Cardiac muscle cell (in vitro differentiated cells and primary cell): ENCODE measurements around the gene EVI2B. TPM values are rescaled to one million over a fixed set of nuclear protein-coding genes. Genes with fewer than 3 reads are reported as not detected.
"Not testable (repeated sequence)": the region's sequence is repeated elsewhere in the genome, so short reads cannot be mapped to it uniquely, and the experiment has no call there.

Experiments
- DNase-seq, 2 donors: peaks; one replicate each; pipeline versions ENCODE4 v3.0.0 to v3.0.0-alpha.2; 2010 to 2017; ENCODE audit warnings: low read depth in 1 of 2, low spot score in 1 of 2
- H3K27ac ChIP-seq: fragments of 200-600 bp; sonication (generic); 2 replicates; pipeline ENCODE4 v1.5.1; 2016
- H3K27me3 ChIP-seq: fragments of 200-600 bp; sonication (generic); 2 replicates; pipeline ENCODE4 v1.6.0; 2016; ENCODE audit warnings: control low read depth
- H3K36me3 ChIP-seq: fragments of 200-600 bp; sonication (generic); 2 replicates; pipeline ENCODE4 v1.5.1; 2016; ENCODE audit warnings: control low read depth
- H3K4me1 ChIP-seq: fragments of 200-600 bp; sonication (generic); 2 replicates; pipeline ENCODE4 v1.8.1; 2017; ENCODE audit warnings: low read depth, mild to moderate bottlenecking, mixed run types
- H3K4me3 ChIP-seq: fragments of 200-600 bp; sonication (generic); 2 replicates; pipeline ENCODE4 v1.5.1; 2016; ENCODE audit warnings: mild to moderate bottlenecking
- H3K9me3 ChIP-seq: fragments of 200-600 bp; sonication (generic); 2 replicates; pipeline ENCODE4 v1.5.1; 2017; ENCODE audit warnings: low read depth, mild to moderate bottlenecking, control low read depth
- polyA plus RNA-seq: library from polyadenylated mRNA; unstranded; fragments of >200 nt; fragmentation: Nextera tagmentation; extraction: Ambion mirVana; gene quantifications from 2 replicates; pipeline ENCODE4 v1.2.1, GENCODE V29; 2016
- total RNA-seq: library from RNA; depleted of rRNA; stranded (reverse); fragments of >200 nt; gene quantifications from 2 replicates; pipeline ENCODE4 v1.2.3, GENCODE V29; 2016
- TF ChIP-seq, protein P1 (sequence below): IDR thresholded peaks from 2 replicates; pipeline ENCODE4 v1.5.1; 2012; ENCODE audit warnings: low read depth, mild to moderate bottlenecking, low read length

The EVI2B gene
- total and polyA plus RNA-seq, 2 experiments from 2014 or later, result 0.42 TPM; not detected in 1

DNA sequence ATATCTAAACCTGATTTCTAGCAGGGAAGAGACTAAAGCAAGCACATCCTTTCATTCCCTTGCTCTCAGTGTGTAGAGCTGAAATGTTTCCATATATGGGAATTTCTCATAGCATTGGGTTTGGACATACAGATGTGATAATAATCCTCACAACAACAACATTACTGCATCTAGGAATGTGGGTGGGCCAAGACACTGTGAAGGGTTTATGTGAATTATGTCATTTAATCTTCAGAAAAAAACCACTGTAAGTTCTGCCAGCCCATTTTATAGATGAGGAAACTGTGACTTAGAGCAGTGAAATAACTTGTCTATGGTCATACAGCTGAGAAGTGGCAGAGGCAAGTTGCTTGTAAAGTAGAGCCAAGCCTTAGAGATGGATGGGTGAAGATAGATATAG, 22.0 kb downstream of the EVI2B start:
- Histone ChIP-seq H3K27me3 (no peaks in the 10 kb centered on the region), H3K27ac (no peak overlapping the region), H3K4me1 (no peaks in the 10 kb centered on the region), H3K9me3 (no peaks in the 10 kb centered on the region), H3K4me3 (no peak overlapping the region), H3K36me3 (no peaks in the 10 kb centered on the region)
- peak in 1 of 2 donors; percentile 31 for DNase-seq
- TF ChIP-seq, protein P1, sequence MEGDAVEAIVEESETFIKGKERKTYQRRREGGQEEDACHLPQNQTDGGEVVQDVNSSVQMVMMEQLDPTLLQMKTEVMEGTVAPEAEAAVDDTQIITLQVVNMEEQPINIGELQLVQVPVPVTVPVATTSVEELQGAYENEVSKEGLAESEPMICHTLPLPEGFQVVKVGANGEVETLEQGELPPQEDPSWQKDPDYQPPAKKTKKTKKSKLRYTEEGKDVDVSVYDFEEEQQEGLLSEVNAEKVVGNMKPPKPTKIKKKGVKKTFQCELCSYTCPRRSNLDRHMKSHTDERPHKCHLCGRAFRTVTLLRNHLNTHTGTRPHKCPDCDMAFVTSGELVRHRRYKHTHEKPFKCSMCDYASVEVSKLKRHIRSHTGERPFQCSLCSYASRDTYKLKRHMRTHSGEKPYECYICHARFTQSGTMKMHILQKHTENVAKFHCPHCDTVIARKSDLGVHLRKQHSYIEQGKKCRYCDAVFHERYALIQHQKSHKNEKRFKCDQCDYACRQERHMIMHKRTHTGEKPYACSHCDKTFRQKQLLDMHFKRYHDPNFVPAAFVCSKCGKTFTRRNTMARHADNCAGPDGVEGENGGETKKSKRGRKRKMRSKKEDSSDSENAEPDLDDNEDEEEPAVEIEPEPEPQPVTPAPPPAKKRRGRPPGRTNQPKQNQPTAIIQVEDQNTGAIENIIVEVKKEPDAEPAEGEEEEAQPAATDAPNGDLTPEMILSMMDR, result no peak

DNA sequence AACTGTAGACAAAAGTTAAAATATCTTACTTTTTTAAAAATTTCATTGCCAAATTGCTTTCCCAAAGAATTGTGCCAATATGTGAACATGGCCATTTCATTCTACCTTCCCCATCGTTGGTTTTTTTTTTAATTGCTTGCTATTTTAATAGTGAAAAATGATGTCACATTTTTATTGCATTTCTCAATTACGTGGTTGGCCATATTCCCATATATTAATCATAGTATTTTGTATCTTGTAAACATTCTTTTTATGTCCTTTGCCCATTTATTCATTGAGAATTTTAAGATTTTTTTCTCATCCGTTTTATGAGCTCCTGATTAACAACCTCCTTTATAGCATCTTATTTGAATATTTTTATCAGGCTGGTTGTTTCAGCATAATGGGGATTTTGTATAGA, 24.1 kb downstream of the EVI2B start:
- no peaks in the 10 kb centered on the region for H3K4me1 ChIP-seq
- H3K27ac ChIP-seq, result no peak overlapping the region
- no peaks in the 10 kb centered on the region for H3K9me3 ChIP-seq
- H3K36me3 ChIP-seq, result no peaks in the 10 kb centered on the region
- TF ChIP-seq, protein P1, result no peak
- no peaks in the 10 kb centered on the region for H3K27me3 ChIP-seq
- H3K4me3 ChIP-seq, result no peak overlapping the region
- DNase-seq, result no peak

DNA sequence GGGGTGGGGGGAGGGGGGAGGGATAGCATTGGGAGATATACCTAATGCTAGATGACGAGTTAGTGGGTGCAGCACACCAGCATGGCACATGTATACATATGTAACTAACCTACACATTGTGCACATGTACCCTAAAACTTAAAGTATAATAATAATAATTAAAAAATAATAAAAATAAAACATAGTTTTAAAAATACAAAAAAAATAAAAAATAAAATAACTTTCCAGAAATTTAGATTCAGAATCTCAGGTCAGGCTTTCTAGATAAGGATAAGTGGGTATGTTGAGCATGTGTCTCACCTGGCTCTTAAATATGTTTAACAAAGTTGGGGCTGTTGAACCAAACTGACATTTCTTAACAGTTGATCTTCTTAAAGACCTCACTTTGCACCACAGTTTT, 25.9 kb downstream of the EVI2B start:
- H3K4me3 ChIP-seq, H3K36me3 ChIP-seq, H3K9me3 ChIP-seq, H3K27ac ChIP-seq, H3K27me3 ChIP-seq, H3K4me1 ChIP-seq, DNase-seq: not testable (repeated sequence)

DNA sequence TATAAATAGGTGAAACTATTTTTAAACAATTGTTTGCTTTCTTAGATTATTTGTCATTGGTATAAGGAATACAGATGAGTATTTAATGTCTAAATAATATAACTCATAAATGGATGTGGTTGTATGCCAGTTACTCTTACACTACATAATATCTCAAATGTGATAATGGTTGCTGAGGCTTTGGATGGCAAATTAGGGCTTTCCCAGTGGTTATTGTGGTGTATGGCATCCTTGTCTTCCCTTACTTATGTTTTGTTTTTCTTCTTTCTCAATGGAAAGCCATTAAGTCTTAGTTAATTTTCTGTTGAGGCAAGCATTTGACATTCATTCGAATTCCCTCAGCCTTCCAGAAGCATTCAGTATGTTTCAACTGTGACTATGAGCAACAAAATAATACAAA, 27.3 kb downstream of the EVI2B start:
- no peak for DNase-seq
- H3K4me3 ChIP-seq, result no peak overlapping the region
- peaks cover 4% of the 10 kb centered on the region for H3K36me3 ChIP-seq
- no peak overlapping the region for H3K27ac ChIP-seq
- TF ChIP-seq, protein P1, result no peak
- no peaks in the 10 kb centered on the region for H3K27me3 ChIP-seq
- no peaks in the 10 kb centered on the region for H3K4me1 ChIP-seq
- H3K9me3 ChIP-seq, result no peaks in the 10 kb centered on the region

DNA sequence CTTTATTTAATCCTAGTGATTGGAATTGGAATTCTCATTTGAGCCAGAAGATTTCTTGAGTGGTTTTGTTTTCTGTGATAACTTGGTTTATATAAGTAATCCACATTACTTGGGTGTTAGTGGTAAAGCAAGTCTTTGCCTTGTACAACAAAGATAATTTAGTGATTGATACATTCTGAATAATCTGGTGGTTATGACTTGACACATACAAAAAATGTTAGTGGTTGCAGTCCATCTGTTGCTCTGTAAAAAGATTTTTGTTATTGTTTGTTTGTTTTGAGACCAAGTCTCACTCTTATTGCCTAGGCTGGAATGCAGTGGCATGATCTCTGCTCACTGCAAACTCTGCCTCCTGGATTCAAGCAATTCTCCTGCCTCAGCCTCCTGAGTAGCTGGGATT, 30.0 kb downstream of the EVI2B start:
- Histone ChIP-seq H3K27me3 (no peaks in the 10 kb centered on the region), H3K9me3 (no peaks in the 10 kb centered on the region), H3K27ac (no peak overlapping the region), H3K4me3 (no peak overlapping the region), H3K36me3 (peaks cover 14% of the 10 kb centered on the region), H3K4me1 (no peaks in the 10 kb centered on the region)
- DNase-seq, result no peak
- TF ChIP-seq, protein P1, result no peak

DNA sequence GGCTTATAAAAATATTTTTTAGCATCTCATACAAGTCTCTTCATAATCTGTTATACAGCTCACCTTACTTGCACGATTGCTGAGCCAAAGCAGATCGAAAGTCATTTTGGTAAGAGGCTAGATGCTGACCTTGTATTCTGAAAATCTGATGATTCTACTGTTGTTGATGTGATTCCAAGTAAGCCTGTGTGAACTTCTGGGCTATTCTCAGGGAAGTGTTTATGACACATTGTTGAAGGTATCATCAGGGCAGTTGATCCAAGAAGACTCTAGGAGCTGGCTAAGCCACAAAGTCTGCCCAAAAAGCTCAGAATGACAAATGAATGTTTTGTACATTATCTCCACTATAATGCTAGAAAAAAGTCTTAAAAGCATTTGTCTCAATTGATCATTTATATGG, 32.8 kb downstream of the EVI2B start:
- no peaks in the 10 kb centered on the region for H3K9me3 ChIP-seq
- no peak overlapping the region for H3K4me3 ChIP-seq
- H3K27me3 ChIP-seq, result no peaks in the 10 kb centered on the region
- TF ChIP-seq, protein P1, result no peak
- DNase-seq, result no peak
- no peak overlapping the region for H3K27ac ChIP-seq
- peaks cover 23% of the 10 kb centered on the region for H3K36me3 ChIP-seq
- H3K4me1 ChIP-seq, result no peaks in the 10 kb centered on the region
